K562 treated with DMSO at 1 percent for 12 hours (cell line): Measurements from ENCODE around the gene EXO5. TPM values are rescaled to one million over a fixed set of nuclear protein-coding genes. Genes with fewer than 3 reads are reported as not detected.

Experiments used
- total RNA-seq: library from RNA; unstranded; fragments of 300-600 nt; gene quantifications from 2 replicates; pipeline ENCODE4 v1.2.3, GENCODE V29; 2022; ENCODE audit not compliant: insufficient read depth

The EXO5 gene
- total RNA-seq = 1.5 and 3.1 TPM in 2 replicates

GRCh38 chr1:40508375-40509341 is at the start of gene EXO5:
Gene EXO5 (plus strand): TSS chr1:40508767. CDS start chr1:40514545, 5,778 bp downstream.

GRCh38 chr1:40476924-40477677 is 31.5 kb upstream of the EXO5 start, which contains the start of gene ZFP69:
Gene ZFP69 (plus strand): TSS chr1:40477290. CDS start chr1:40479362, 2,072 bp downstream.

GRCh38 chr1:40531381-40532061 is 23.0 kb downstream of the EXO5 start, which contains the start of gene ZNF684:
Gene ZNF684 (plus strand): TSS chr1:40531637. CDS start chr1:40533167, 1,530 bp downstream.

Other genes starting within 250 kb of the EXO5 start
- gene COL9A2, start 191.5 kb upstream of the EXO5 start, total RNA-seq = 3.2 and 4.0 TPM in 2 replicates
- 66.2 and 113 TPM in 2 replicates for gene SMAP2, start 135.0 kb upstream of the EXO5 start, total RNA-seq
- gene ZFP69B, start 58.3 kb upstream of the EXO5 start, total RNA-seq = 1.2 and 7.6 TPM in 2 replicates
- gene ZFP69, start 31.5 kb upstream of the EXO5 start, total RNA-seq = 2.0 and 5.3 TPM in 2 replicates
- 5.1 and 5.4 TPM in 2 replicates for gene ZNF684, start 22.9 kb downstream of the EXO5 start, total RNA-seq
- 0.74 and 2.1 TPM in 2 replicates for gene RIMS3, start 156.9 kb downstream of the EXO5 start, total RNA-seq
- gene NFYC, start 182.9 kb downstream of the EXO5 start, total RNA-seq = 50.2 and 103 TPM in 2 replicates